GM21515 (cell line): ENCODE results near the gene MAD1L1.
"Not testable (repeated sequence)": the region's sequence is repeated elsewhere in the genome, so short reads cannot be mapped to it uniquely, and the experiment has no call there.

Experiments used
- ATAC-seq: cut with Tn5 transposase; IDR thresholded peaks from one replicate; pipeline ENCODE4 v1.9.1; 2021; ENCODE audit not compliant: unreplicated experiment

MAD1L1 gene

DNA sequence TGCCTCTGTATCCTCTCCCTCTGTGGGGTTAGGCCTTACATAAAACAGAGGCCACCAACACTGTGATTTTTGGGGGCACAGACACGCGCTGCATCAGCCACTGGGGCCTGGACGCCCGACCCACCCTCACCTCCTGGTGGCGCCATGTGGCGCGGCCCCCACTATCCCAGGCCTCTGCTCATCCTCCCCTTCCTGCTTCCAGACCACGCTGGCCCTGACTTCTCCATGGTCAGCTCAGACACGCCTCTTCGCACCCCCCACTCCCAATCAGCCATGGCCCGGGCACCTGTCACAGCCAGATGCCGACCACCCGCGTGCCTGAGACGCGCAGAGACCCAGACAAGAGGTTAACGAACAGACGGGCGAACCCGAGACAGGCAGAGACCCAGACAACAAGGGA is 298.7 kb downstream of the MAD1L1 start:
- no peak for ATAC-seq

- ATAC-seq, result no peak
These were observed 299.5 kb downstream of the MAD1L1 start for GRCh38 chr7:1933066-1933750.

DNA sequence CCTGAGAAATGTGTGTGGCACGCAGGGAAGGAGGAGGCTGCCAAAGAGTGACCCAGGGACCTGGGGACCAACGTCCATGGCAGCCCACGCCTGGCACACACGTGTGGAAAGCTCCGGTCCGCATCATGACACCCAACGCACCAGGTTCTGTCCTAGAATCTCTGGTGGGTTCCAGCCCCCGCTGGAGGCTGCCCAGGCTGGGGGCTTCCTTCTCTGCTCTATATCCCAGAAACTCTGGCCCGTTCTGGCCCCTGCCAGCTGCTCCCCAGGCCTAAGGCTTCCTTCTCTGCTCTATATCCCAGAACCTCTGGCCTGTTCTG is 300.8 kb downstream of the MAD1L1 start:
- no peak for ATAC-seq

DNA sequence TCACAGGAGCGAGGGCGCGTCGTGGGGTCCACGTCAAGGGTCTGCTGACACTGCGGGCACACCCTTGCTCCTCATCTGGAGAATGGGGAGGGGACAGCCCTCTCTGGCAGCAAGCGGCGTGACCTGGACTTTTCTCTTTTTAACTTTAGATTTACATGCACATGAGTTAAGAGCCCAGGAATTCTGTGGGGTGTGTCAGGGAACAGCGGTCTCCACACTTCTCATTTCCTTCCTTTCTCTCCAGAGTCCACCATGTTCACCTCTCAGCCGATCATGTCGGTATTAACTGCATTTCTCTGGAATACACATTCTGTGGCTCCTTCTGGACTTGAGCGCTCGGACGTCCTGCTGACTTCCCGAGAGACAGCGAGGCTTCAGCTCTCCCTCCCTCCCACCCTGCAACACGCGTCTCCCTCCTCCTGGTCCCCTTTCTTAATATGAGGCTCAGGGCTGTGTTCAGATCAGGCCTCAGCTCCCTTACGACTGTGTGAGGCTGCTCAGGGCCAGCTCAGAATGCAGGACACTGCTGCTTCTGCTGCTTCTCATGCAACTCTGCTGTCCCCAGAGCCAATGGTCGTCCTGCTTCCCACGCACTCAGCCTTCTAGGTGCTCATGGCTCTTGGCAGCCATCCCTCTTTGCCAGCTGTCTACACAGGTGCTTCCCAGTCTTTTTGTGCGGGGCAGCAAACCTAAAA is 301.3 kb downstream of the MAD1L1 start:
- ATAC-seq, result no peak

DNA sequence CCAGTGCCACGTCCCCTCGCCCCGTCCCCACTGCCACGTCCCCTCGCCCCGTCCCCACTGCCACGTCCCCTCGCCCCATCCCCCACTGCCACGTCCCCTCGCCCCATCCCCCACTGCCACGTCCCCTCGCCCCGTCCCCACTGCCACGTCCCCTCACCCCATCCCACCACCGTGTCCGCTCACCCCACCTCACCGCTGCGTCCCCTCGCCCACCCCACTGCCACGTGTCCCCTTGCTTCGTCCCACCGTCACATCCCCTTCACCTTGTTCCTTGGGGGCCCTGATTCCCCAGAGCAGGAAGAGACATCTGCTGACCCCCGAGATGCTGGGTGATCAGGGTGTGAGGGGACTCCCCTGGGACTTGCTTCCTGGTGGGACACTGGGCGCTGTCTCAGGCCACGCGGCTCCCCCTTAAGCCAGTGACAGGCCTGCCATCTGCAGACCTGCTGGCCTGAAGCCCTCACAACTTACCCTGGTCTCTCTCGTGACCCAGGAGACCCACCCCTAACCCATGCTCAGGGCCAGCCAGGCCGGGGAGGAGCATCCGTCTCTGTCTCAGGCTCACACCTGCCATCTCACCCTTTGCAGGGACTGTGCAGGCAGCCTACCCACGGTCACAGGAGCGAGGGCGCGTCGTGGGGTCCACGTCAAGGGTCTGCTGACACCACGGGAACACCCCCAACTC is 302.2 kb downstream of the MAD1L1 start:
- no peak for ATAC-seq

GRCh38 chr7:1929349-1929925 is 303.3 kb downstream of the MAD1L1 start:
- not testable (repeated sequence) for ATAC-seq

GRCh38 chr7:1928645-1929348 is 303.9 kb downstream of the MAD1L1 start:
- no peak for ATAC-seq

DNA sequence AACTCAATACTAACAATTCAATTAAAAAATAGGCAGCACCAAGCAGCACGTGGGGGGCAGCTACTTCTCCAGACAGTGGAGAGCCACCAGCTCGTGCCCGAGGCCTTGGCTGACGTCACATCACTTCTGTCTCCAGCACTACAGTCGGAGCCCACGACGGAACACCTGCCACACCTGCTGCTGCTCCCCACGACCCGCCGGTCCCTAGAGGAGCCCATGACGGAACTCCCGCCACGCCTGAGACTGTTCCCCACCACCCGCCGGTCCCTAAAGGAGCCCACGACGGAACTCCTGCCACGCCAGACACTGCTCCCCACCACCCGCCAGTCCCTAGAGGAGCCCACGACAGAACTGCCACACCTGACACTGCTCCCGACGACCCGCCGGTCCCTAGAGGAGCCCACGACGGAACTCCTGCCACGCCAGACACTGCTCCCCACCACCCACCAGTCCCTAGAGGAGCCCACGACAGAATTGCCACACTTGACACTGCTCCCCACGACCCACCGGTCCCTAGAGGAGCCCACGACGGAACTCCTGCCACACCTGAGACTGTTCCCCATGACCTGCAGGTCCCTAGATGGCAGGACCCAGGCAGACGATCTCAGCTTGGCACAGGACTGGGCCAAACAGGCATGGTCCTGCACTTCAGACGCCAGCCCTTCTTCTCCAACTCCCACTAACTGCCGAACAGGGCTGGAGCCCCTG is 304.7 kb downstream of the MAD1L1 start:
- ATAC-seq, result no peak

GRCh38 chr7:1926908-1927306 is 305.8 kb downstream of the MAD1L1 start:
- ATAC-seq, result no peak

- no peak for ATAC-seq
These were observed 306.5 kb downstream of the MAD1L1 start for GRCh38 chr7:1925973-1926907.

- ATAC-seq, result no peak
These were observed 307.4 kb downstream of the MAD1L1 start for GRCh38 chr7:1925349-1925748.

- ATAC-seq, result no peak
These were observed 308.4 kb downstream of the MAD1L1 start for GRCh38 chr7:1924258-1924817.

GRCh38 chr7:1923409-1924257 is 309.1 kb downstream of the MAD1L1 start:
- no peak for ATAC-seq

DNA sequence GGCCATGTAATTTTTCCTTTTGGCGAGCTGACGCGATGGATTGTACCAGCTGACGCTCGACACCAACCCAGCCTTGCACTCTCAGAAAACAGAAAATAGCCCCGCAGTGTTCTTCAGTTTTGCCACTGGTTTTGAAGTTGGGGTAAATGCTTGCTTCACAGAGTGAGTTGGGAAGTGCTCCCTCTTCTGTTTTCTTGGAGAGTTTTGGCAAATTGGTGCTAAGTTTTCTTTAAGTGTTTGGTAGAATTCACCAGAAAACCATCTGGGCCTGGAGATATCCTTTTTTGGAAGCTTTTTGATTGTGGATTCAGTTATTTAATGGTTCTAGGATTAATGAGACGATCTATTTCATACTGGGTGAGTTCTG is 309.9 kb downstream of the MAD1L1 start:
- ATAC-seq, result no peak

- ATAC-seq, result no peak
These were observed 310.5 kb downstream of the MAD1L1 start for GRCh38 chr7:1922071-1922869.

DNA sequence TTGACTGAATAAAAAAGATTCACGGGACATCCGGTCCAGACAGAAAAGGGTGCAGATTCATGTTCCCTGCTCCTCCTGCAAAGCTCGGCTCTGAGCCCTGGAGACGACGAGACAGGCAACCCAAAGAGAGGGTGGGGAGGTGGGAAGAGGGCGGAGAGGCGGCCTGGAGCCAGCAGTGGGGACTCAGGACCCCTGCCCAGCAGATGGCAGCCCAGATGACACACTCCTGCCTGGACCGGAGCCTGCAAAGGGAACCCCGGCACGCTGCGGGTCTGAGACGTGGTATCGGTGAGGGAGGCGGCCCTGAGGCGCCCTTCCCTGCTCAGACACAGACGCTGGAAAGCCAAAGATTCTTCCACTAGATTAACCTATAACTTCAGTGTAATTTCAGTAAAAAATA is 311.9 kb downstream of the MAD1L1 start:
- no peak for ATAC-seq

DNA sequence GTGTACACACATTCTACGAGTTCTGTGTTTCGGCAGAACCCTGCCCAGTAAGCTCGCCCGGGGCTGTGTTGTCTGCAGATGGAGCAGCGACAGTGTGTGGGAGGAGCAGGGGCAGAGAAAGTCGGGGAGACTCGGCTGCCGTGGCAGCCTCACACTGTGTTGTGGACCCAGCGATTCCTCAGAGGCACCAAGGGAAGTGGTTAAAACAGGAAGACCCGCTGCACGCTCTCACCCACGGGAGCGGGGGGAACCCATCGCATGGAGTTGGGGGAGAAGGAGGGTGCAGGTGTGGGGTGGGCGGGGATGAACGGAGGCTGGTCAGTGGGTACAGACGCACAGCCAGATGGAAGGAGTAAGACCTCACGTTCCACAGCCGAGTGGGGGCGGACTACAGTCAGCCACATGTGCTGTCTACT is 312.5 kb downstream of the MAD1L1 start:
- no peak for ATAC-seq
